Caco-2 (cell line): ENCODE results near the gene KLHL8. TPM values are rescaled to one million over a fixed set of nuclear protein-coding genes. Genes with fewer than 3 reads are reported as not detected.

Experiments
- BruUV-seq: library from RNA; stranded (reverse); fragments of 400-500 nt; replicated peaks from 2 replicates; lab custom pipeline; 2021; lab: Mats Ljungman, UMichigan
- CTCF ChIA-PET: fragments of 300-600 bp; sonication (Branson Sonifier 250); formaldehyde crosslinking; loops from one replicate; lab custom pipeline; 2022; ENCODE audit warnings: antibody characterized with exemption; lab: Charles Lee
- POLR2A ChIA-PET: fragments of 300-600 bp; sonication (Branson Sonifier 250); formaldehyde crosslinking; loops from one replicate; lab custom pipeline; 2022; ENCODE audit warnings: antibody characterized with exemption; lab: Charles Lee
- DNase-seq, 2 experiments: peaks; one replicate each; pipeline versions ENCODE4 v3.0.0 to v3.0.0-alpha.2; 2020 to 2022
- H3K27me3 ChIP-seq: replicated peaks from 2 replicates; pipeline ENCODE4 v1.6.0; 2011; ENCODE audit warnings: low read length; ENCODE audit not compliant: control insufficient read depth, insufficient read depth
- H3K36me3 ChIP-seq: 2 replicates; pipeline ENCODE4 v1.5.1; 2011; ENCODE audit warnings: low read length; ENCODE audit not compliant: control insufficient read depth, insufficient read depth
- H3K4me1 ChIP-seq: fragments of 250-450 bp; sonication (Bioruptor Pico); 2 replicates; pipeline ENCODE4 v1.5.1; 2020; ENCODE audit warnings: mild to moderate bottlenecking
- H3K4me3 ChIP-seq: 2 replicates; pipeline ENCODE4 v1.5.1; 2011; ENCODE audit warnings: low read depth, mild to moderate bottlenecking, control low read depth, low read length
- H3K9me3 ChIP-seq: fragments of 250-450 bp; sonication (Bioruptor Pico); 2 replicates; pipeline ENCODE4 v1.5.1; 2020; ENCODE audit warnings: mild to moderate bottlenecking, moderate library complexity
- H3K27ac Mint-ChIP-seq: one replicate; pipeline ENCODE4 v1.8.0; 2022; ENCODE audit warnings: mixed read lengths; ENCODE audit not compliant: unreplicated experiment
- H3K27me3 Mint-ChIP-seq: one replicate; pipeline ENCODE4 v1.8.0; 2022; ENCODE audit warnings: mixed read lengths; ENCODE audit not compliant: insufficient read depth, unreplicated experiment
- H3K36me3 Mint-ChIP-seq: one replicate; pipeline ENCODE4 v1.8.0; 2022; ENCODE audit warnings: mild to moderate bottlenecking, mixed read lengths; ENCODE audit not compliant: insufficient read depth, unreplicated experiment
- H3K4me1 Mint-ChIP-seq: one replicate; pipeline ENCODE4 v1.8.0; 2022; ENCODE audit warnings: low read depth, mixed read lengths; ENCODE audit not compliant: unreplicated experiment
- H3K4me3 Mint-ChIP-seq: one replicate; pipeline ENCODE4 v1.8.0; 2022; ENCODE audit warnings: mild to moderate bottlenecking, moderate library complexity, mixed read lengths; ENCODE audit not compliant: unreplicated experiment
- H3K9me3 Mint-ChIP-seq: one replicate; pipeline ENCODE4 v1.8.0; 2022; ENCODE audit warnings: mixed read lengths; ENCODE audit not compliant: unreplicated experiment
- CTCF ChIP-seq, 2 experiments: fragments of 200-600 bp in 1 of 2; IDR thresholded peaks; 1 replicate in 1 of 2; 2 replicates in 1 of 2; pipeline versions ENCODE4 v1.5.1 to v1.8.0; 2011 to 2022; ENCODE audit warnings: antibody characterized with exemption in 1 of 2, control low read depth in 1 of 2, inconsistent platforms in 1 of 2, low read depth in 1 of 2, low read length in 1 of 2, mild to moderate bottlenecking in 1 of 2, moderate library complexity in 1 of 2; ENCODE audit not compliant: insufficient read depth in 1 of 2, severe bottlenecking in 1 of 2, unreplicated experiment in 1 of 2
- intact Hi-C: fragments of 100-400 bp; cut with micrococcal nuclease; formaldehyde crosslinking; loops from one replicate; pipeline ENCODE4 v1.10.0; 2022; ENCODE audit not compliant: unreplicated experiment
- total RNA-seq: library from RNA; stranded (reverse); gene quantifications from 2 replicates; pipeline ENCODE4 v1.2.3, GENCODE V29; 2022

KLHL8 gene
- total RNA-seq, 1 experiment from 2014 or later = 27.7 TPM

- Mint-ChIP-seq H3K36me3 (peaks cover 11% of the 10 kb centered on the region), H3K27me3 (no peaks in the 10 kb centered on the region), H3K4me1 (peaks cover 7% of the 10 kb centered on the region), H3K27ac (no peak overlapping the region), H3K9me3 (no peaks in the 10 kb centered on the region), H3K4me3 (no peak overlapping the region)
- TF ChIP-seq CTCF (IDR thresholded peaks at IDR 0.05; ENCODE audit: insufficient read depth in 1 of 2, low read depth in 1 of 2, low read length in 1 of 2, severe bottlenecking in 1 of 2, unreplicated experiment in 1 of 2) = no peak
- Histone ChIP-seq H3K4me1 (0 out of 2 replicates have a peak, but pooled peaks cover 1% of the 10 kb centered on the region), H3K27me3 (no peaks in the 10 kb centered on the region), H3K4me3 (no peak overlapping the region), H3K36me3 (no peaks in the 10 kb centered on the region), H3K9me3 (no peaks in the 10 kb centered on the region)
- ChIA-PET CTCF (no interaction called here), POLR2A (no interaction called here)
- no peak for DNase-seq
- intact Hi-C loops = no loop called here
- no TSS peak for BruUV-seq
Observed at GRCh38 chr4:87216469-87216868, 3.9 kb downstream of the KLHL8 start.

DNA sequence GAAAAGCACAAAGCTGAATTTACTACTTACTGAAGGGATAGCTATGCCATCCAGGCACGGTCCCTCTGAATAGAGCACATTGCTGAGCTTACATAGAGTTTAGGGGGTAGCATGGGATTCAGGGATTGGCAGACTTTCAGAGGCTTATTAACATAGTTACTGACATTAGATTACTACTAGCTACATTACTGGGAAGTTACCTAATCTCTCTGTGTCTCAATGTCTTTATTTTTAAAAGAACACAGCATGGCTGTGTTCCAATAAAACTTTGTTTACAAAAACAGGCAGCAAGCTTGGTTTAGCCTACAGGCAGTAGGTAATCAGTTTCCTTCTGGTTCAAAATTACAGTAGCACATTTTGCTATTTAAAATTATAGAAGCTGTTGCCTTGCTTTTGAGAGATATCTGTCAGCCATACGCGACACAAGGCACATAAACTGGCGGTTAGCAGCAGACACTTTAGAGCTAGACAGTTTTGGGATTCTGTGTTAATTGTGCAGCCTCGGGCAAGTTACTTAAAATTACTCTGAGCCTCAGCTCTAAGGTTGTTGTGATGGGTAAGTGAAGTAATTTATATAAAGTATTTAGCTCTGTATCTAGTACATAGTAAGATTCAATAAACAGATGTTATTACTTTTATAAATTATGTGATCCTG, 6.9 kb downstream of the KLHL8 start:
- ChIA-PET POLR2A (no interaction called here), CTCF (no interaction called here)
- Mint-ChIP-seq H3K36me3 (no peaks in the 10 kb centered on the region), H3K27ac (no peak overlapping the region), H3K4me1 (no peaks in the 10 kb centered on the region), H3K27me3 (no peaks in the 10 kb centered on the region), H3K9me3 (no peaks in the 10 kb centered on the region), H3K4me3 (no peak overlapping the region)
- Histone ChIP-seq H3K4me3 (no peak overlapping the region), H3K4me1 (no peaks in the 10 kb centered on the region), H3K9me3 (no peaks in the 10 kb centered on the region), H3K36me3 (no peaks in the 10 kb centered on the region), H3K27me3 (no peaks in the 10 kb centered on the region)
- intact Hi-C loops = no loop called here
- DNase-seq = no peak
- no peak for TF ChIP-seq CTCF (IDR thresholded peaks at IDR 0.05; ENCODE audit: insufficient read depth in 1 of 2, low read depth in 1 of 2, low read length in 1 of 2, severe bottlenecking in 1 of 2, unreplicated experiment in 1 of 2)
- BruUV-seq = no TSS peak

DNA sequence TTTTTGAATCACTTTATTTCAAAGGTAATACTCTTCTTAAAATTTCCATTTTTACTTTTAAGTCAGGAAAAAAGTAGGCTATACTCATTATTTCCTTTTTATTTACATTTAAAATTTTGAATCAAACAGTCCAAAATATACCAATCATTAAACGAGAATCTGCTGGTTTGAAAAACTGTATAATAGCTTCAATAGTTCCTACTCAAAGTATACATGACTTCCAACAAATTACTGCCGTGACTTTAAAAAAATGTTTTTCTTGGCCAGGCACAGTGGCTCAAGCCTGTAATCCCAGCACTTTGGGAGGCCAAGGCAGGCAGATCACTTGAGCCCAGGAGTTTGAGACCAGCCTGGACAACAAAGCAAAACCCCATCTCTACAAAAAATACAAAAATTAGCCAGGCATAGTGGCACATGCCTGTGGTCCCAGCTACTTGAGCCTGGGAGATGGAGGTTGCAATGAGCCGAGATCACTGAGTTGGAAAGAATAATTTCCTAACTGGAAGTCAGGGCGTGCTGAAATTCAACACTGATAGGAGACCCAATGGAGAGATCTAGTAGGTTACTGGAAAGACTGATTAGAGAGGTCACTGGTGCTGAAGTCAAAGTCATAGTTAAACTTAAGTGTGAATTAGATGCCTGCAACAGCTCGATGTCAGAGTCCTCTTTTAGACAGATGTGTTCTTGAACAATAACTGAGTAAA, 9.0 kb downstream of the KLHL8 start:
- ChIA-PET CTCF (no interaction called here), POLR2A (no interaction called here)
- Mint-ChIP-seq H3K4me1 (no peaks in the 10 kb centered on the region), H3K9me3 (no peaks in the 10 kb centered on the region), H3K4me3 (no peak overlapping the region), H3K36me3 (peaks cover 10% of the 10 kb centered on the region), H3K27ac (no peak overlapping the region), H3K27me3 (no peaks in the 10 kb centered on the region)
- no TSS peak for BruUV-seq
- intact Hi-C loops = no loop called here
- Histone ChIP-seq H3K27me3 (no peaks in the 10 kb centered on the region), H3K9me3 (no peaks in the 10 kb centered on the region), H3K36me3 (no peaks in the 10 kb centered on the region), H3K4me1 (no peaks in the 10 kb centered on the region), H3K4me3 (no peak overlapping the region)
- no peak for DNase-seq
- TF ChIP-seq CTCF (IDR thresholded peaks at IDR 0.05; ENCODE audit: insufficient read depth in 1 of 2, low read depth in 1 of 2, low read length in 1 of 2, severe bottlenecking in 1 of 2, unreplicated experiment in 1 of 2) = no peak
